Measurements from ENCODE around the gene ENOX1. TPM values are rescaled to one million over a fixed set of nuclear protein-coding genes. Genes with fewer than 3 reads are reported as not detected.

Gene ENOX1
- polyA plus RNA-seq, 3 donors: 0.04 TPM; not detected in 2

- H3K79me2 ChIP-seq (ENCODE audit: insufficient read depth, low read length): no peaks in the 10 kb centered on the region
- no peak overlapping the region for H3K4me3 ChIP-seq (replicated peaks in 1 of 3; ENCODE audit: low read depth in 2 of 3, low read length in 3 of 3)
- Mint-ChIP-seq H3K27ac (no peak overlapping the region), H3K4me3 (no peak overlapping the region), H3K36me3 (no peaks in the 10 kb centered on the region), H3K9me3 (peaks cover 0 to 3% (median 0%) of the 10 kb centered on the region in 7 donors), H3K27me3 (ENCODE audit: low read depth in 3 of 3) (peaks cover 0 to 7% (median 0%) of the 10 kb centered on the region in 3 donors), H3K4me1 (no peaks in the 10 kb centered on the region)
- H2AFZ ChIP-seq (ENCODE audit: insufficient read depth, low read depth, low read length, poor library complexity, severe bottlenecking): no peak overlapping the region
- no peaks in the 10 kb centered on the region for H3K9me3 ChIP-seq (replicated peaks in 1 of 2; ENCODE audit: control insufficient read depth in 1 of 2, insufficient read depth in 1 of 2, low read length in 2 of 2)
- no peak overlapping the region for H3K4me2 ChIP-seq (replicated peaks; ENCODE audit: extremely low read depth, low read length, poor library complexity, severe bottlenecking)
- H3K27me3 ChIP-seq (ENCODE audit: control insufficient read depth in 2 of 2, insufficient read depth in 2 of 2, low read length in 2 of 2): no peaks in the 10 kb centered on the region
- intact Hi-C loops (cut with micrococcal nuclease): no loop called here
- H3K36me3 ChIP-seq (replicated peaks in 1 of 2; ENCODE audit: control insufficient read depth in 1 of 2, insufficient read depth in 2 of 2, low read length in 2 of 2): no peaks in the 10 kb centered on the region
- no peak for TF ChIP-seq CTCF (IDR thresholded peaks at IDR 0.05)
- H3K4me1 ChIP-seq (ENCODE audit: control insufficient read depth in 1 of 2, insufficient read depth in 2 of 2, low read length in 2 of 2): no peaks in the 10 kb centered on the region
- WGBS (ENCODE audit: insufficient coverage): 0% methylated on average over 1 of the region's 3 CpGs
- no peaks in the 10 kb centered on the region for H4K20me1 ChIP-seq (ENCODE audit: insufficient read depth, low read length)
- no peak overlapping the region for H3K27ac ChIP-seq (ENCODE audit: low read depth in 1 of 2, low read length in 2 of 2)
- no peak for DNase-seq
- no peak overlapping the region for H3K9ac ChIP-seq (ENCODE audit: insufficient read depth, low read length, poor library complexity, severe bottlenecking)
Measured at GRCh38 chr13:43686557-43686956, 100.2 kb downstream of the ENOX1 start.

DNA sequence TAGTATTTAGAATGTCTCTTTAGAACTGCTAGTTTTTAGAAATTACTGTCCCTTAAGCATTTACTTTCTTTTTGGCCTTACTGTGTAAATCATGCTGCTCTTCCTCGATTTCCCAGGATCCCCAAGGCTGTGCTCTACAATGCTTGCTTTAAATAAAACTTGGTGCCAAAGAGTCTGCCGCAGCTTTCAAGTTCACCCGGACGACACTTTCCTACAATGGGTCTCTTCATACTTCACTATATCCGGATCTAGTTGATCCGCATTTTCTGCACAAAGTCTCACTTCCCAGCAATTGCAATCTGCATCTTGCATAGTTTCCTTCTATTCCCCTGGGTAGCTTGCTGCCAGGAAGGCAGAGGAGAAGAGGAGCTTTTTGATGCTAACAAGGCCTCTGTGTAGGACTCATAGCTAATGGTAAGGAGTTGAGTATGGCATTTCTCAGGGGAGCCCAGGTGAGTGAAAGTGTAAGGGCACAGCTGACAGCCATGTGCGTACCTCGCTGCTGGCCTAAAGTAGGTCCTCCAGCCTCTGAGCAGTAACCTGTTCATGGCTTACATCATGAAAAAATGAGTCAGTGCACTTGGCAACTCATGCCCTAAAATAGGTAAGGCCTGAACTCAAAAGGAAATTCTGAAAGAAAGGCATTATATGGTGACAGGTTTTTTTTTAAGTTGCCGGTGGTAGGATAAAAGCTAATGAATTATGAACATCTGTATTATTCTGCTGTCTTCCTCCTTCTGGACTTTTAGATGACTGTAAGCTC is 101.6 kb downstream of the ENOX1 start:
- peaks cover 0 to 2% (median 0%) of the 10 kb centered on the region in 3 donors for H3K27me3 Mint-ChIP-seq (ENCODE audit: low read depth in 3 of 3)
- Histone ChIP-seq H3K27me3 (ENCODE audit: control insufficient read depth in 2 of 2, insufficient read depth in 2 of 2, low read length in 2 of 2) (no peaks in the 10 kb centered on the region), H3K4me2 (replicated peaks; ENCODE audit: extremely low read depth, low read length, poor library complexity, severe bottlenecking) (no peak overlapping the region), H2AFZ (ENCODE audit: insufficient read depth, low read depth, low read length, poor library complexity, severe bottlenecking) (no peak overlapping the region), H3K27ac (ENCODE audit: low read depth in 1 of 2, low read length in 2 of 2) (no peak overlapping the region), H3K4me1 (ENCODE audit: control insufficient read depth in 1 of 2, insufficient read depth in 2 of 2, low read length in 2 of 2) (no peaks in the 10 kb centered on the region), H3K4me3 (replicated peaks in 1 of 3; ENCODE audit: low read depth in 2 of 3, low read length in 3 of 3) (no peak overlapping the region), H3K9ac (ENCODE audit: insufficient read depth, low read length, poor library complexity, severe bottlenecking) (no peak overlapping the region), H4K20me1 (ENCODE audit: insufficient read depth, low read length) (no peaks in the 10 kb centered on the region), H3K79me2 (ENCODE audit: insufficient read depth, low read length) (no peaks in the 10 kb centered on the region), H3K9me3 (replicated peaks in 1 of 2; ENCODE audit: control insufficient read depth in 1 of 2, insufficient read depth in 1 of 2, low read length in 2 of 2) (no peaks in the 10 kb centered on the region), H3K36me3 (replicated peaks in 1 of 2; ENCODE audit: control insufficient read depth in 1 of 2, insufficient read depth in 2 of 2, low read length in 2 of 2) (no peaks in the 10 kb centered on the region)
- H3K27ac Mint-ChIP-seq: no peak overlapping the region
- peaks cover 0 to 3% (median 0%) of the 10 kb centered on the region in 7 donors for H3K9me3 Mint-ChIP-seq
- H3K4me1 Mint-ChIP-seq: no peaks in the 10 kb centered on the region
- WGBS (ENCODE audit: insufficient coverage): 90% methylated on average over 6 of the region's 9 CpGs
- no peak for DNase-seq
- intact Hi-C loops (cut with micrococcal nuclease): no loop called here
- H3K36me3 Mint-ChIP-seq: no peaks in the 10 kb centered on the region
- no peak for TF ChIP-seq CTCF (IDR thresholded peaks at IDR 0.05)
- no peak overlapping the region for H3K4me3 Mint-ChIP-seq
